Vagina (tissue), 2 donors: ENCODE measurements around the gene TMEM178B.

Experiments
- CTCF ChIP-seq, 3 experiments: fragments of 450-650 bp in 2 of 3; fragments of 200-600 bp in 1 of 3; sonication (generic) in 1 of 3; IDR thresholded peaks; one replicate each; pipeline ENCODE4 v1.5.1; 2017 to 2019; ENCODE audit warnings: antibody characterized with exemption in 3 of 3, mild to moderate bottlenecking in 2 of 3, moderate library complexity in 2 of 3
- POLR2A ChIP-seq, 2 donors: fragments of 450-650 bp; IDR thresholded peaks; one replicate each; pipeline ENCODE4 v1.6.1; 2017; ENCODE audit warnings: antibody characterized with exemption in 2 of 2, mild to moderate bottlenecking in 2 of 2, moderate library complexity in 2 of 2
- POLR2AphosphoS5 ChIP-seq, 2 donors: sonication (generic); formaldehyde crosslinking; IDR thresholded peaks; one replicate each; pipeline ENCODE4 v1.9.0; 2017; ENCODE audit warnings: antibody characterized with exemption in 2 of 2, mild to moderate bottlenecking in 2 of 2, low read depth in 1 of 2; ENCODE audit not compliant: insufficient read depth in 1 of 2

- TF ChIP-seq CTCF (IDR thresholded peaks at IDR 0.05) (no peak), POLR2A (IDR thresholded peaks at IDR 0.05) (no peak), POLR2AphosphoS5 (IDR thresholded peaks at IDR 0.05; ENCODE audit: insufficient read depth in 1 of 2, low read depth in 1 of 2) (no peak)
Measured at GRCh38 chr7:141053626-141054025, 20.2 kb upstream of the TMEM178B start.
